Measurements from ENCODE around the gene CABLES2.
"Not testable (repeated sequence)": the region's sequence is repeated elsewhere in the genome, so short reads cannot be mapped to it uniquely, and the experiment has no call there.

CABLES2 gene

DNA sequence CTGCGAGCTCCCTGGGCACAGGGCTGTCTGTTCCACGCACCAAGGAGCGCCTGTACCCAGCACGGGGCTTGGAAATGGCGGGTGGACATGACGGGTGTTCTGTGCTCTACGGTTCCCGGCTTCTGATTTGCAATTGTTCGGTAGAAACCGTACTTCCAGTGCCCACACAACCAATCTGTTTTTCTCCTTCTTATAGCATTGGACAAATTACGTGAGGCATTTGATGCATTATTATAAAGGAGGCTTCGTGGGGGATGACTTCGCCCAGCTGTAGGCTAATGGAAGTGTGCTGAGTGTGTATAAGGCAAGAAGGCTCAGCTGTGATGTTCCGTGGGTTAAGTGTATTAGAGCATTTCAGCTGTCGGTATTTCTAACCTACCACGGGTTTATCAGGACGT lies 30.0 kb downstream of the CABLES2 start:
- TF ChIP-seq, protein P1, sequence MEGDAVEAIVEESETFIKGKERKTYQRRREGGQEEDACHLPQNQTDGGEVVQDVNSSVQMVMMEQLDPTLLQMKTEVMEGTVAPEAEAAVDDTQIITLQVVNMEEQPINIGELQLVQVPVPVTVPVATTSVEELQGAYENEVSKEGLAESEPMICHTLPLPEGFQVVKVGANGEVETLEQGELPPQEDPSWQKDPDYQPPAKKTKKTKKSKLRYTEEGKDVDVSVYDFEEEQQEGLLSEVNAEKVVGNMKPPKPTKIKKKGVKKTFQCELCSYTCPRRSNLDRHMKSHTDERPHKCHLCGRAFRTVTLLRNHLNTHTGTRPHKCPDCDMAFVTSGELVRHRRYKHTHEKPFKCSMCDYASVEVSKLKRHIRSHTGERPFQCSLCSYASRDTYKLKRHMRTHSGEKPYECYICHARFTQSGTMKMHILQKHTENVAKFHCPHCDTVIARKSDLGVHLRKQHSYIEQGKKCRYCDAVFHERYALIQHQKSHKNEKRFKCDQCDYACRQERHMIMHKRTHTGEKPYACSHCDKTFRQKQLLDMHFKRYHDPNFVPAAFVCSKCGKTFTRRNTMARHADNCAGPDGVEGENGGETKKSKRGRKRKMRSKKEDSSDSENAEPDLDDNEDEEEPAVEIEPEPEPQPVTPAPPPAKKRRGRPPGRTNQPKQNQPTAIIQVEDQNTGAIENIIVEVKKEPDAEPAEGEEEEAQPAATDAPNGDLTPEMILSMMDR (IDR thresholded peaks at IDR 0.05), result no peak
- Histone ChIP-seq H3K27ac (peak overlapping the region; percentile 74 to 85), H3K4me3 (no peak overlapping the region)
- no peak for DNase-seq (ENCODE audit: low spot score)

DNA sequence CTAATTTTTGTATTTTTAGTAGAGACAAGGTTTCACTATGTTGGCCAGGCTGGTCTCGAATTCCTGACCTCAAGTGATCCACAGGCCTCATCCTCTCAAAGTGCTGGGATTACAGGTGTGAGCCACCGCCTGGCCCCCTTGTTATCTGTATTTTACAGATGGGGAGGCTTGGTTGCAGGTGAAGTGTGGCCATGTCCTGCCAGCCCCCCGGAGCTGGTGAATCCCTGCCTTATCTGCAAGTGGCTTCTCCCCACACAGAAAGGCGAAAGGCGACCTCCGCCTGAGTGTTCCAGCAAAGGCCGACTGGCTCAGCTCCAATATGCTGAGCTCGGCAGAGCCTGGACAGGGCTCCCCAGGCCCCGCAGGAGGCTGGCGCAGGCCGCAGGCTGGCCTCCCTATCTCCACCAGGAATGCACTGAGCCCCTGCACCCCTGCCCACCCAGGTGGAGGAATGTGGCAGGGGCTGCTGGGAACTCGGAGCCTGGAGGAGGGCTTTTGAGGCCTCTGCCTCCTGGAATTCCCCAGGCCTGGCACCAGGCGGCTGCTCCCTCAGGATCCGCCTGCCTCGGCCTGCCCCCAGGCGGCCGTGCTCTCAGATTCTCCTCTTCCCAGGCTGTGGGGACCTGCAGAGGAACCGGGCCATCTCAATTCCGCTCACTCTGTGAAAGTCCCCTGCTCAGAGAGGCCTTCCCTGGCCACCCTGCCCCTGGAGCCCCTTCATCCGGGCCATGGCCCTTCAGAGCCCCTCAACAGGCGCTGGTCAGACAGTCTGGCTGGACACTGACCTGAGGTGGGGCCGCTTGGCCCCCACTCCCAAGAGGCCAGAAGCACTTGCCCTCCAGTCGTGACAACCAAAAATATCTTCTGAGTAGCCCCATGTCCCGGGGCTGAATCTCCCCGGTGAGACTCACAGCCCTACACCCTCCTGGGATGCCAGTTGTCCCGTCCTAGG lies 30.7 kb downstream of the CABLES2 start:
- peak overlapping the region; percentile 74 to 85 for H3K27ac ChIP-seq
- no peak for DNase-seq (ENCODE audit: low spot score)
- TF ChIP-seq, protein P1 (IDR thresholded peaks at IDR 0.05), result peak; percentile 46
- H3K4me3 ChIP-seq, result peak overlapping the region; percentile 37

DNA sequence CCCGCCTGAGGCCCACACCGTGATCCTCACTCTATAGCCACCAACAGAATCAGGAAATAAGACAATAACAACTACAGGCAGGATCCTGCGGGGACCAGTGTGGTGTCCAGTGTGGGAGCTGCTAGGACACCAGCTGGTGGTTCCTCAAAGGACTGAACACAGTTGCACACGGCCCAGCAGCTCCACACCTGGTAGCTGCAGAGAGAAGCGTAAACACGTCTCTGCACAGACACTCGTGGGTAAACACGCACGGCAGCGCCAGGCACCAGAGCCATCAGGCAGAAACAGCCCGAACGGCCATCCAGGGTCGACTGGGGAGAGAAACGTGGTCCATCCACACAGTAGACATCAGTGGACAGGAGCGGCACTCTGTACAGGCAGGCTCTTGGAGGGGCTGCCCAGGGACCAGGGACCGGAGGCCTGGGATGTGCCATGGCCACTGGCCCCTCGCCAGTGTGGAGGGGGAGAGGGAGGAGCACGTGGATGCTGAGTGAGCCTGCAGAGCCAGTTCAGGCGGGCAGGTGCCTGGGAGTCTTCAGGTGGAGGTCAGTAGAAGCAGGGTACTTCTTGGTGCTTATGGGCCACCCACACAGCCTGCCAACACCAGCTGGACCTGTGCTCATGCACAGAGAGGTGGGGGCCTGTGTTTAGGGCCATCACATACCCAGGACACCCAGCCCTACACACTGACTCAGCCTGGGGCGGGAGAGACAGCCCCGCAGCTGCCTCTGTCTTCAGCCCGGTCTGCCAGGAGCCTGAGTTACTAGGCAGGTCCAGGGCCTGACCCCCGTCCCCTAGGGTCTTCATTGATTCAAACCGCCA lies 32.5 kb downstream of the CABLES2 start:
- Histone ChIP-seq H3K4me3 (no peak overlapping the region), H3K27ac (peak overlapping the region; percentile 74 to 85)
- TF ChIP-seq, protein P1 (IDR thresholded peaks at IDR 0.05), result no peak
- no peak for DNase-seq (ENCODE audit: low spot score)

DNA sequence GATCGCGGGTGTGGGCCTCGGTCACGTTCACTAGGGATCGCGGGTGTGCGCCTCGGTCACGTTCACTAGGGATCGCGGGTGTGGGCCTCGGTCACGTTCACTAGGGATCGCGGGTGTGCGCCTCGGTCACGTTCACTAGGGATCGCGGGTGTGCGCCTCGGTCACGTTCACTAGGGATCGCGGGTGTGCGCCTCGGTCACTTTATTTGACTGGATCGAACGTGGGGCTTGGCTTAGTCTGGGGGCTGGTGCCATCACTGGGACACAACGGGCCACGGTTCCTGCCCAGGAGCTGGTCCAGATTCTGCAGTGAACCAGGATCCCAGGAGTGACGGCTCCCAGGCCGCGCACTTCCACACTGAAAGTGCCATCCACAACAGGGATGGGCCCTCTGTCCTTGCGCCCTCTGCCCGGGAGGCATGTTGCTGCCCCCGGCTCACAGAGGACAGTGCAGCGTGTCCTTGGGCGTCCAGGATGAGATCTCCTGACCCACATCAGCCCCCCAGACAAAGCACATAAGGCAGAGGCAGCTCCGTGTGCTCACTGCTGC lies 33.4 kb downstream of the CABLES2 start:
- H3K27ac ChIP-seq, result peak overlapping the region; percentile 74 to 85
- not testable (repeated sequence) for DNase-seq (ENCODE audit: low spot score); H3K4me3 ChIP-seq

DNA sequence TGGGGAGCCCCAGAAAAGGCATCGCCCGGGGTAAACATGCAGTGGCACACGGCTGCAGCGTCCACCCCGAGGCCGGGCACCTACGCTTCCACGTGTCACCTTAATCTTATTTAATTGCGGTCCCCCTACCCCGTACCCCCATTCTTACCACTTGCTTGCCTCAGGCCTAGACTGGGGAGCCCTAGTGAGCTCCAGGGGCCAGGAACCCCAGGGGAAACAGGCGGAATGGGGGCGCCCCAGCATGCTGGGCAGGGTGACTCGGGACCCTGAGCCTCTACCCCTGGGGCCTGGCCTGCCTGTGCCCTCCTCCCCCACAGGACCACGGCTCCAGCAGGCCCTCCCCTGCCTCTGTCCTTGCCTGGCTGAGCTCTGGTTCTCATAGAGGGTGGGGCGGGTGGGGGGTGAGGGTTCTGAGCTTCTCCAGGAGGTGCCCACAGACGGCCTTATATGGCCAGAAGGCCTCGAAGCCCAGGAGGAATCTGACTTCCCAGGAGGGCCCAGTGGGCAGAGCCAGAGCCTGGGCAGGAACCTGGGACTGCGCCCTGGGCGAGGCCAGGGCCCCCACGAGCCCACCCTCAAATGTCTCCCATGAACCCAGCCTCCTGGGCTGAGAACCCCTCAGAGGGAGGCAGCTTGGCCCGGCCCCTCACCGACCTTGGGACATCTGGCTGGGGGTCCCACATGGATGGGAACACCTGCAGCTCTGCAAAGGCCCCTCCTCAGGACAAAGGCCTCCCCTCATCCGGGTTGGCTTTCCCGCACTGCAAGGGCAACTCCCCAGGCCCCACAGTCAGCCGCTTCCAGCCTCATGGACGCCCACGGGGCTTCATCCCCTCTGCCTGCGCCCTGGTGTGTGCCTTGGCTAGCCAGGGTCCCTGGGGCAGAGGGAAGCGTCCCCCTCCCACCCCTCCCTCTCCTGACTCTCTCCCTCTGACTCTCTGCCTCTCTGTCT lies 34.8 kb downstream of the CABLES2 start:
- Histone ChIP-seq H3K4me3 (no peak overlapping the region), H3K27ac (peak overlapping the region; percentile 94 to 95)
- TF ChIP-seq, protein P1 (IDR thresholded peaks at IDR 0.05), result no peak
- no peak for DNase-seq (ENCODE audit: low spot score)

DNA sequence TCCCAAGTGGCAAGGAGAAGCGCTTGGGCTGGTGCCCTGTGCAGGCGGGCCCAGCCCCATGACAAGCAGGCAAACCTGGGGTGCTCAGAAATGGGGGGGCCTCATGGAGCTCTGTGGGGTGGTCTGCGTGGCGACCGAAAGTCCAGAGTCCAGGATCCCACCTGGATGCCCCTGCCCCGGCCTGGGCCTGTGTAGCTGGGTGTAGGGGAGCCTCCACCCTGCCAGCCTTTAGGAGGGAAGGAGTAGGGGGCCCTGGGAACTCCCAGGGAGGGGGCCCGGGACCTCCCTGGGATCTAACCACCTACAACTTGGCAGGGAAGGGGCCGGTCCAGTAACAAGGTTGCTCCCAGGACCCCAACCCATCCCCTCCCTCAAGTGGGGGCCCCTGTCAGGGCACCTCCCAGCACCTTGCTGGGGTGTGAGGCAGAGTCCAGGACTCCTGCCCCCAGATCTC lies 35.5 kb downstream of the CABLES2 start:
- DNase-seq (ENCODE audit: low spot score), result no peak
- peak overlapping the region; percentile 94 to 95 for H3K27ac ChIP-seq
- H3K4me3 ChIP-seq, result no peak overlapping the region
- TF ChIP-seq, protein P1 (IDR thresholded peaks at IDR 0.05), result no peak

All from coronary artery (tissue), 2 donors.